Adrenal gland (tissue), 12 donors: ENCODE data around the gene NINL. TPM values are rescaled to one million over a fixed set of nuclear protein-coding genes. Genes with fewer than 3 reads are reported as not detected.
A peak's percentile ranks its signal among the peaks of the same experiment; 100 is the strongest.

Experiments used
- DNase-seq, 7 donors: peaks; one replicate each; pipeline ENCODE4 v3.0.0-alpha.2; 2019 to 2020
- H3K27ac ChIP-seq, 5 donors: fragments of 200-600 bp; sonication (generic) in 4 of 5; 1 replicate in 3 of 5; 2 replicates in 2 of 5; pipeline versions ENCODE4 v1.5.1 to v1.8.0; 2016 to 2020; ENCODE audit warnings: mild to moderate bottlenecking in 1 of 5
- H3K27me3 ChIP-seq: fragments of 200-600 bp; 2 replicates; pipeline ENCODE4 v1.8.0; 2021
- H3K36me3 ChIP-seq, 2 donors: fragments of 200-600 bp; replicated peaks in 1 of 2; 1 replicate in 1 of 2; 2 replicates in 1 of 2; pipeline versions ENCODE4 v1.5.1 to v1.8.0; 2018 to 2022
- H3K4me1 ChIP-seq, 2 donors: fragments of 200-600 bp; replicated peaks in 1 of 2; 1 replicate in 1 of 2; 2 replicates in 1 of 2; pipeline versions ENCODE4 v1.5.1 to v1.8.0; 2018 to 2021
- H3K4me3 ChIP-seq, 4 donors: fragments of 200-600 bp; sonication (generic) in 3 of 4; one replicate each; pipeline ENCODE4 v1.5.1; 2016 to 2018
- H3K9me3 ChIP-seq, 3 donors: fragments of 200-600 bp; sonication (generic) in 1 of 3; replicated peaks in 1 of 3; 1 replicate in 2 of 3; 2 replicates in 1 of 3; pipeline versions ENCODE4 v1.5.1 to v1.8.0; 2016 to 2021
- POLR2A ChIP-seq, 2 donors: fragments of 450-650 bp; IDR thresholded peaks; one replicate each; pipeline ENCODE4 v1.6.1; 2017; ENCODE audit warnings: antibody characterized with exemption in 2 of 2, mild to moderate bottlenecking in 2 of 2, moderate library complexity in 1 of 2
- WGBS, 4 donors: extraction: QIAGEN DNeasy Blood & Tissue Kit in 2 of 4; methylation state at CpG; one replicate each; pipeline versions ENCODE4 v1.1.5 to v1.1.7; 2013 to 2017; 5-methylcytosine and 5-hydroxymethylcytosine counted together
- intact Hi-C, 2 donors: fragments of 100-400 bp; cut with DNase I; formaldehyde crosslinking; loops; one replicate each; pipeline versions ENCODE4 v1.14.1 to v1.15.0; 2022 to 2023
- polyA plus RNA-seq, 3 donors: library from polyadenylated mRNA; stranded (reverse); fragments of 200-250 nt in 2 of 3; fragments of 350-450 nt in 1 of 3; fragmentation: Illumina TruSeq in 1 of 3; extraction: RNeasy Lipid Tissue Mini Kit (QIAGEN cat#74804) in 1 of 3; gene quantifications; one replicate each; pipeline ENCODE4 v1.2.3, GENCODE V29; 2013 to 2014
- total RNA-seq, 9 donors: library from RNA; depleted of rRNA in 4 of 9; stranded (reverse); fragments of >200 nt in 4 of 9; fragments of 120-200 nt in 1 of 9; fragmentation: NEBNext Ultra II Directional in 1 of 9; extraction: Animal tissue kit (Norgen Biotek cat#: 25700) in 1 of 9; gene quantifications; one replicate each; pipeline versions ENCODE4 v1.1.0 to v1.2.4, GENCODE V29; 2013 to 2023
- TF ChIP-seq, protein P1 (sequence below), 6 experiments: fragments of 450-650 bp in 4 of 6; fragments of 200-600 bp in 2 of 6; sonication (generic) in 1 of 6; IDR thresholded peaks; 1 replicate in 5 of 6; 2 replicates in 1 of 6; pipeline versions ENCODE4 v1.5.1 to v1.8.0; 2016 to 2021; ENCODE audit warnings: antibody characterized with exemption in 6 of 6, mild to moderate bottlenecking in 2 of 6, moderate library complexity in 1 of 6
- donor health status: healthy with polysubstance abuse.
- donor health status: Bipolar disorder and iron deficiency.
- donor health status: DM: yes; HTN: yes; CAD: no.
- donor health status: DM: no; HTN: no; CAD: no.
- donor health status: DM: no; HTN: no; CAD: no.
- donor health status: DM: yes; HTN: yes; CAD: no.

Gene NINL
- total and polyA plus RNA-seq, 12 donors: 10.0 to 30.9 (median 15.4) TPM

DNA sequence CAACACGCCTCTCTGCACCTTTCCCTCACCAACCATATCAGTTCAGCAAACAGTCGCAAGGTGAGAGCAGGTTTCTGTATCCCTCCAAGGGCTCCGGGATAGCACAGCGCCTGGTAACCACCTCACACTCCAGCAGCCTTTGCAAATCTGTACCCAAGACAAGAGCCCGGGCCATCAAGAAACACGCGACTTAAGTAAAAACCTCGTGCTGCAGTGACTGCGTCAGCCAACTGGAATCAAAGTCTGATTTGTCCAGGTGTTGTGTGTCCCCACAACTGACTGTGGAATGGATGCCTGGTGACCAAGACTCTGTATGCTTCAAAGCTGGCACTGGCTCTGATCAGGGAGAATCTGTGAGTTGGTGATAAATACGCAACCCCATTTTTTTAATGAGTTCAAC lies 74.1 kb downstream of the NINL start:
- no peaks in the 10 kb centered on the region for H3K27me3 ChIP-seq
- H3K9me3 ChIP-seq: peaks cover 0 to 16% (median 0%) of the 10 kb centered on the region in 3 donors
- DNase-seq: no peak
- peaks cover 11 to 14% of the 10 kb centered on the region in 2 donors for H3K4me1 ChIP-seq
- H3K4me3 ChIP-seq: no peak overlapping the region
- intact Hi-C loops: no loop called here
- H3K36me3 ChIP-seq: peaks cover 0 to 21% of the 10 kb centered on the region in 2 donors
- TF ChIP-seq, protein P1, sequence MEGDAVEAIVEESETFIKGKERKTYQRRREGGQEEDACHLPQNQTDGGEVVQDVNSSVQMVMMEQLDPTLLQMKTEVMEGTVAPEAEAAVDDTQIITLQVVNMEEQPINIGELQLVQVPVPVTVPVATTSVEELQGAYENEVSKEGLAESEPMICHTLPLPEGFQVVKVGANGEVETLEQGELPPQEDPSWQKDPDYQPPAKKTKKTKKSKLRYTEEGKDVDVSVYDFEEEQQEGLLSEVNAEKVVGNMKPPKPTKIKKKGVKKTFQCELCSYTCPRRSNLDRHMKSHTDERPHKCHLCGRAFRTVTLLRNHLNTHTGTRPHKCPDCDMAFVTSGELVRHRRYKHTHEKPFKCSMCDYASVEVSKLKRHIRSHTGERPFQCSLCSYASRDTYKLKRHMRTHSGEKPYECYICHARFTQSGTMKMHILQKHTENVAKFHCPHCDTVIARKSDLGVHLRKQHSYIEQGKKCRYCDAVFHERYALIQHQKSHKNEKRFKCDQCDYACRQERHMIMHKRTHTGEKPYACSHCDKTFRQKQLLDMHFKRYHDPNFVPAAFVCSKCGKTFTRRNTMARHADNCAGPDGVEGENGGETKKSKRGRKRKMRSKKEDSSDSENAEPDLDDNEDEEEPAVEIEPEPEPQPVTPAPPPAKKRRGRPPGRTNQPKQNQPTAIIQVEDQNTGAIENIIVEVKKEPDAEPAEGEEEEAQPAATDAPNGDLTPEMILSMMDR (IDR thresholded peaks at IDR 0.05): no peak
- TF ChIP-seq POLR2A (IDR thresholded peaks at IDR 0.05): no peak
- WGBS, 4 donors: 90 to 96% (median 91%) methylated on average over 10 of the region's 10 CpGs
- H3K27ac ChIP-seq: no peak overlapping the region

DNA sequence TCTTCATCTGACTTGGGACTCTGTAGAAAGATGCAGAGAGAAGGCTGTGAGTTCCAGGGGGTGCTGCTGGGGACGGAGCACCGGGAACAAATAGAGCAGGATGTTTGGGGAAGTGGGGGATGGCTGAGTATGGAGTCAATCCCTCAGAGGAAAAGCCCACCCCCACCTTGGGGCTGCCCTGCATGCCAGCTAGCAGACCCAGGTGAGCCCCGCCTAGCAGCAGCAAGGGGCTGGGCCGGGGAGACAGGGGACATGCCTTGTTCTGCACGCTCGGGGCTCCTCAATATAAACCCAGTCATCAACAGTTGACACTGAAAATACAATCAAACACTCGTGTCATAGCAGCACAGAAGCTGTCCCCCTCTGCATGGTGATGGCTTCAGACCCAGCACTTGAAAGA lies 74.6 kb downstream of the NINL start:
- 91 to 100% (median 94%) methylated on average over 2 to 7 of the region's 7 CpGs for WGBS, 4 donors
- Histone ChIP-seq H3K27me3 (no peaks in the 10 kb centered on the region), H3K4me1 (peaks cover 11 to 14% of the 10 kb centered on the region in 2 donors), H3K4me3 (no peak overlapping the region), H3K9me3 (peaks cover 0 to 16% (median 0%) of the 10 kb centered on the region in 3 donors), H3K27ac (no peak overlapping the region), H3K36me3 (peaks cover 0 to 21% of the 10 kb centered on the region in 2 donors)
- TF ChIP-seq, protein P1 (IDR thresholded peaks at IDR 0.05): no peak
- TF ChIP-seq POLR2A (IDR thresholded peaks at IDR 0.05): no peak
- DNase-seq: no peak
- intact Hi-C loops: no loop called here

DNA sequence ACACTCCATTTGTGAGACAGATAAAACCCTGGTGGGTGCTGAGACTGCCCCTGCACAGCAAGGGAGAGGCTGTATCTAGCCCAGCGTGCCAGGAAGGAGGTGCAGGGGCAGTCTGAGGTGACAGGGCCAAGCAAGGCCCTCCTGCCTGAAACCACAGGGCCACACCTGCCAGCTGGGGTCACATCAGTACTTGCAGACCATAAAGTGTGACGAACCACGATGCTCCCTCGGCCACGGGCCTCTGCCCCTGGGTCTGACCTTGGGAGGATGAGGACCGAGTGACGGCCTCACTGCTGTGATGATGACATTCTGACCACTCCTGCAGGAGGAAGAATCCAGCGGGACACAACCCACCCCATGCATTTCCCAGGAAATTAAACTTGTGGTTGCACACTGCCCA lies 75.1 kb downstream of the NINL start:
- peak in 1 of 7 donors; percentile 21 for DNase-seq
- intact Hi-C loops: no loop called here
- TF ChIP-seq POLR2A (IDR thresholded peaks at IDR 0.05): no peak
- TF ChIP-seq, protein P1 (IDR thresholded peaks at IDR 0.05): no peak
- peak overlapping the region in 1 of 5 donors; percentile 21 for H3K27ac ChIP-seq
- H3K4me3 ChIP-seq: no peak overlapping the region
- H3K9me3 ChIP-seq: peaks cover 0 to 11% (median 0%) of the 10 kb centered on the region in 3 donors
- H3K27me3 ChIP-seq: no peaks in the 10 kb centered on the region
- H3K36me3 ChIP-seq: peaks cover 0 to 21% of the 10 kb centered on the region in 2 donors
- H3K4me1 ChIP-seq: peaks cover 11 to 14% of the 10 kb centered on the region in 2 donors
- 56 to 100% (median 57%) methylated on average over 1 to 8 of the region's 8 CpGs for WGBS, 4 donors

DNA sequence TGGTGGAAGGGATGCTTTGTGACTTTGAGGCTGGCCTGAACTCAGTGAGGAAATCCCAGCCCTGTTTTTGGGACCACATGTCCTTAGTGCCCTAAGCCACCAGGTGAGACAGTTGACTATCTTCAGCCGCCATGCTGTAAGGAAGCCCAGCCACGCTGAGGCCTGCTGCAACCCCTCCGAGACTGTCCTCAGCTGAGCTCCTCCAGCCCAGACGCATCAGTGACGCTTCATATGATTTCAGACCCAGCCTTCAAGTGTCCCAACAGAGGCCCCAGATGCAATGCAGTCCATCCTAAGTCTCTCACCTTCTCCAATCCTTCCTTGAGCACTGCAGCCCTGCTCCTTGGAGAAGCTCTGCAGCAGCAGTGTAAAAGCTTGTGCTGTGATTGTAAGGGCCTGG lies 76.2 kb downstream of the NINL start:
- Histone ChIP-seq H3K4me1 (peaks cover 11 to 14% of the 10 kb centered on the region in 2 donors), H3K9me3 (peaks cover 0 to under 1% (median 0%) of the 10 kb centered on the region in 3 donors), H3K4me3 (no peak overlapping the region), H3K27ac (peak overlapping the region in 3 of 5 donors; percentile 79 to 93 (median 91)), H3K27me3 (no peaks in the 10 kb centered on the region), H3K36me3 (peaks cover 0 to 21% of the 10 kb centered on the region in 2 donors)
- 98 to 99% methylated on average over 5 of the region's 5 CpGs; no CpG with 5 or more reads in 2 of the 4 donors for WGBS, 4 donors
- no peak for DNase-seq
- no peak for TF ChIP-seq POLR2A (IDR thresholded peaks at IDR 0.05)
- TF ChIP-seq, protein P1 (IDR thresholded peaks at IDR 0.05): no peak
- intact Hi-C loops: no loop called here
